ENCODE results near the gene MRPS9.

Gene MRPS9

GRCh38 chr2:105127289-105127915, 89.5 kb downstream of the MRPS9 start:
- Histone ChIP-seq H3K4me1 (ENCODE audit: control insufficient read depth, low read length) (no peaks in the 10 kb centered on the region), H4K20me1 (ENCODE audit: control insufficient read depth, insufficient read depth, low read depth, low read length) (no peaks in the 10 kb centered on the region), H3F3A (ENCODE audit: control insufficient read depth, insufficient read depth) (no peaks in the 10 kb centered on the region), H3K27me3 (ENCODE audit: control insufficient read depth, low read length) (no peaks in the 10 kb centered on the region), H3K27ac (ENCODE audit: low read depth, low read length) (no peak overlapping the region), H3K79me2 (ENCODE audit: control insufficient read depth, low read length) (no peaks in the 10 kb centered on the region), H3K4me2 (ENCODE audit: low read length) (no peak overlapping the region), H3K9me2 (replicated peaks; ENCODE audit: control insufficient read depth, low read length) (no peaks in the 10 kb centered on the region), H3K4me3 (ENCODE audit: low read length) (no peak overlapping the region), H3K9me3 (ENCODE audit: control insufficient read depth, insufficient read depth, low read length) (no peaks in the 10 kb centered on the region), H3K36me3 (ENCODE audit: control insufficient read depth, low read length) (no peaks in the 10 kb centered on the region)
- TF ChIP-seq CTCF (IDR thresholded peaks at IDR 0.05; ENCODE audit: low read depth, low read length, poor library complexity, severe bottlenecking): no peak
- TF ChIP-seq EZH2phosphoT487 (IDR thresholded peaks at IDR 0.05; ENCODE audit: borderline replicate concordance, low read length): no peak

GRCh38 chr2:105129722-105130232, 91.9 kb downstream of the MRPS9 start:
- H3K79me2 ChIP-seq (ENCODE audit: control insufficient read depth, low read length): no peaks in the 10 kb centered on the region
- no peaks in the 10 kb centered on the region for H3K9me2 ChIP-seq (replicated peaks; ENCODE audit: control insufficient read depth, low read length)
- H3K9me3 ChIP-seq (ENCODE audit: control insufficient read depth, insufficient read depth, low read length): no peaks in the 10 kb centered on the region
- H3K4me3 ChIP-seq (ENCODE audit: low read length): no peak overlapping the region
- no peak overlapping the region for H3K27ac ChIP-seq (ENCODE audit: low read depth, low read length)
- no peaks in the 10 kb centered on the region for H3K36me3 ChIP-seq (ENCODE audit: control insufficient read depth, low read length)
- no peaks in the 10 kb centered on the region for H3F3A ChIP-seq (ENCODE audit: control insufficient read depth, insufficient read depth)
- no peaks in the 10 kb centered on the region for H3K27me3 ChIP-seq (ENCODE audit: control insufficient read depth, low read length)
- TF ChIP-seq EZH2phosphoT487 (IDR thresholded peaks at IDR 0.05; ENCODE audit: borderline replicate concordance, low read length) (no peak), CTCF (IDR thresholded peaks at IDR 0.05; ENCODE audit: low read depth, low read length, poor library complexity, severe bottlenecking) (no peak)
- H3K4me2 ChIP-seq (ENCODE audit: low read length): no peak overlapping the region
- H3K4me1 ChIP-seq (ENCODE audit: control insufficient read depth, low read length): no peaks in the 10 kb centered on the region
- H4K20me1 ChIP-seq (ENCODE audit: control insufficient read depth, insufficient read depth, low read depth, low read length): no peaks in the 10 kb centered on the region

- Histone ChIP-seq H3K4me2 (ENCODE audit: low read length) (no peak overlapping the region), H3K36me3 (ENCODE audit: control insufficient read depth, low read length) (no peaks in the 10 kb centered on the region), H3K27ac (ENCODE audit: low read depth, low read length) (no peak overlapping the region), H3K79me2 (ENCODE audit: control insufficient read depth, low read length) (no peaks in the 10 kb centered on the region), H4K20me1 (ENCODE audit: control insufficient read depth, insufficient read depth, low read depth, low read length) (no peaks in the 10 kb centered on the region), H3K4me3 (ENCODE audit: low read length) (no peak overlapping the region), H3K9me2 (replicated peaks; ENCODE audit: control insufficient read depth, low read length) (no peaks in the 10 kb centered on the region), H3F3A (ENCODE audit: control insufficient read depth, insufficient read depth) (no peaks in the 10 kb centered on the region), H3K4me1 (ENCODE audit: control insufficient read depth, low read length) (no peaks in the 10 kb centered on the region), H3K9me3 (ENCODE audit: control insufficient read depth, insufficient read depth, low read length) (no peaks in the 10 kb centered on the region), H3K27me3 (ENCODE audit: control insufficient read depth, low read length) (no peaks in the 10 kb centered on the region)
- no peak for TF ChIP-seq CTCF (IDR thresholded peaks at IDR 0.05; ENCODE audit: low read depth, low read length, poor library complexity, severe bottlenecking)
- TF ChIP-seq EZH2phosphoT487 (IDR thresholded peaks at IDR 0.05; ENCODE audit: borderline replicate concordance, low read length): no peak
Measured at GRCh38 chr2:105130546-105130945, 92.7 kb downstream of the MRPS9 start.
